NCI-H2196 (cell line): Measurements from ENCODE around the gene C1QTNF6.

ENCODE experiments used
- DNase-seq: peaks from one replicate; lab custom pipeline; 2025; ENCODE audit not compliant: unreplicated experiment; lab: John Stamatoyannopoulos, UW

Gene C1QTNF6

GRCh38 chr22:37146051-37146385, 42.0 kb downstream of the C1QTNF6 start:
- DNase-seq, result no peak

GRCh38 chr22:37145180-37146050, 42.6 kb downstream of the C1QTNF6 start:
- no peak for DNase-seq

GRCh38 chr22:37144180-37144554, 43.9 kb downstream of the C1QTNF6 start:
- no peak for DNase-seq

GRCh38 chr22:37141971-37142370, 46.1 kb downstream of the C1QTNF6 start:
- no peak for DNase-seq

- DNase-seq, result no peak
Observed at GRCh38 chr22:37141476-37141875, 46.6 kb downstream of the C1QTNF6 start.

- DNase-seq, result no peak
Observed at GRCh38 chr22:37140686-37141323, 47.2 kb downstream of the C1QTNF6 start.

- DNase-seq, result no peak
Observed at GRCh38 chr22:37139762-37140161, 48.3 kb downstream of the C1QTNF6 start.

GRCh38 chr22:37138849-37139561, 49.0 kb downstream of the C1QTNF6 start:
- DNase-seq, result no peak

GRCh38 chr22:37137903-37138665, 50.0 kb downstream of the C1QTNF6 start:
- DNase-seq, result no peak

- no peak for DNase-seq
Observed at GRCh38 chr22:37137131-37137530, 50.9 kb downstream of the C1QTNF6 start.

GRCh38 chr22:37135023-37135422, 53.0 kb downstream of the C1QTNF6 start:
- no peak for DNase-seq

- DNase-seq, result no peak
Observed at GRCh38 chr22:37133304-37134018, 54.6 kb downstream of the C1QTNF6 start.

GRCh38 chr22:37132773-37133172, 55.3 kb downstream of the C1QTNF6 start:
- no peak for DNase-seq
